ENCODE measurements around the gene SYNE1.

GRCh38 chr6:152129691-152130151 lies 507.4 kb downstream of the SYNE1 start:
- no peak for TF ChIP-seq GABPB1 (CRISPR knock-in tag; IDR thresholded peaks at IDR 0.05)
- TF ChIP-seq NFYB (CRISPR knock-in tag; conservative IDR thresholded peaks at IDR 0.05; ENCODE audit: low read depth), result no peak
- no peak for TF ChIP-seq CTCF (IDR thresholded peaks at IDR 0.05)
- TF ChIP-seq, protein P1, sequence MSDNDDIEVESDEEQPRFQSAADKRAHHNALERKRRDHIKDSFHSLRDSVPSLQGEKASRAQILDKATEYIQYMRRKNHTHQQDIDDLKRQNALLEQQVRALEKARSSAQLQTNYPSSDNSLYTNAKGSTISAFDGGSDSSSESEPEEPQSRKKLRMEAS (CRISPR knock-in tag; IDR thresholded peaks at IDR 0.05), result no peak
- TF ChIP-seq ZNF512 (CRISPR knock-in tag; IDR thresholded peaks at IDR 0.05; ENCODE audit: borderline replicate concordance), result no peak

All from WTC11 (cell line).